ENCODE results near the gene SELP.
"Not testable (repeated sequence)": the region's sequence is repeated elsewhere in the genome, so short reads cannot be mapped to it uniquely, and the experiment has no call there.

- TF ChIP-seq CTCF (IDR thresholded peaks at IDR 0.05); POLR2AphosphoS5 (IDR thresholded peaks at IDR 0.05; ENCODE audit: low read depth, low read length); SIN3A (IDR thresholded peaks at IDR 0.05; ENCODE audit: borderline replicate concordance, insufficient read depth, low read depth, low read length): not testable (repeated sequence)
Measured at GRCh38 chr1:169658777-169659176, 28.9 kb upstream of the SELP start.

Data from Panc1 (cell line).